ENCODE measurements around the gene MSH3.

DNA sequence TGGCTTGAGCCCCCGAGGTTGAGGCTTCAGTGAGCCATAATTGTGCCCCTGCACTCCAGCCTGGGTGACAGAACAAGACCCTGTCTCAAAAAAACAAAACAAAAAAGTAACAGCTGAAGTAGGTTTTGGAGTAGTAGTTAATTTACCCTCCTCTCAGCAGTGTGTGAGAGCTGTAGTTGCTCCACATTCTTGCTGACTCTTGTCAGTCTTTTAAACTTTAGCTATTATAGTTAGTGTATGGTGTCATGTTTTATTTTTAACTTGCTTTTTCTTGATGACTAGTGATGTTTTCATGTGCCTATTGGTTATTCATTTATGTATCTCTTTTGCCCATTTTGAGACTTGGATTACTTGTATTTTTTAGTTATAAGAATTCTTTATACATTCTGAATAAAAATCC, 53.2 kb downstream of the MSH3 start:
- no peak for TF ChIP-seq POLR2AphosphoS5 (IDR thresholded peaks at IDR 0.05)
- TF ChIP-seq, protein P1, sequence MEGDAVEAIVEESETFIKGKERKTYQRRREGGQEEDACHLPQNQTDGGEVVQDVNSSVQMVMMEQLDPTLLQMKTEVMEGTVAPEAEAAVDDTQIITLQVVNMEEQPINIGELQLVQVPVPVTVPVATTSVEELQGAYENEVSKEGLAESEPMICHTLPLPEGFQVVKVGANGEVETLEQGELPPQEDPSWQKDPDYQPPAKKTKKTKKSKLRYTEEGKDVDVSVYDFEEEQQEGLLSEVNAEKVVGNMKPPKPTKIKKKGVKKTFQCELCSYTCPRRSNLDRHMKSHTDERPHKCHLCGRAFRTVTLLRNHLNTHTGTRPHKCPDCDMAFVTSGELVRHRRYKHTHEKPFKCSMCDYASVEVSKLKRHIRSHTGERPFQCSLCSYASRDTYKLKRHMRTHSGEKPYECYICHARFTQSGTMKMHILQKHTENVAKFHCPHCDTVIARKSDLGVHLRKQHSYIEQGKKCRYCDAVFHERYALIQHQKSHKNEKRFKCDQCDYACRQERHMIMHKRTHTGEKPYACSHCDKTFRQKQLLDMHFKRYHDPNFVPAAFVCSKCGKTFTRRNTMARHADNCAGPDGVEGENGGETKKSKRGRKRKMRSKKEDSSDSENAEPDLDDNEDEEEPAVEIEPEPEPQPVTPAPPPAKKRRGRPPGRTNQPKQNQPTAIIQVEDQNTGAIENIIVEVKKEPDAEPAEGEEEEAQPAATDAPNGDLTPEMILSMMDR (IDR thresholded peaks at IDR 0.05), result no peak

Measured in prostate gland (tissue), 2 donors.